Nasal cavity respiratory epithelium epithelial cell of viscerocranial mucosa (primary cell): Measurements from ENCODE around the gene HIGD2B. TPM values are rescaled to one million over a fixed set of nuclear protein-coding genes. Genes with fewer than 3 reads are reported as not detected.

Source experiments
- total RNA-seq: library from RNA; depleted of rRNA; stranded (reverse); fragments of >200 nt; gene quantifications from 2 replicates; pipeline ENCODE4 v1.2.3, GENCODE V29; 2014

HIGD2B gene, protein sequence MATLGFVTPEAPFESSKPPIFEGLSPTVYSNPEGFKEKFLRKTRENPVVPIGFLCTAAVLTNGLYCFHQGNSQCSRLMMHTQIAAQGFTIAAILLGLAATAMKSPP
- total RNA-seq, result not detected in 2 replicates

DNA sequence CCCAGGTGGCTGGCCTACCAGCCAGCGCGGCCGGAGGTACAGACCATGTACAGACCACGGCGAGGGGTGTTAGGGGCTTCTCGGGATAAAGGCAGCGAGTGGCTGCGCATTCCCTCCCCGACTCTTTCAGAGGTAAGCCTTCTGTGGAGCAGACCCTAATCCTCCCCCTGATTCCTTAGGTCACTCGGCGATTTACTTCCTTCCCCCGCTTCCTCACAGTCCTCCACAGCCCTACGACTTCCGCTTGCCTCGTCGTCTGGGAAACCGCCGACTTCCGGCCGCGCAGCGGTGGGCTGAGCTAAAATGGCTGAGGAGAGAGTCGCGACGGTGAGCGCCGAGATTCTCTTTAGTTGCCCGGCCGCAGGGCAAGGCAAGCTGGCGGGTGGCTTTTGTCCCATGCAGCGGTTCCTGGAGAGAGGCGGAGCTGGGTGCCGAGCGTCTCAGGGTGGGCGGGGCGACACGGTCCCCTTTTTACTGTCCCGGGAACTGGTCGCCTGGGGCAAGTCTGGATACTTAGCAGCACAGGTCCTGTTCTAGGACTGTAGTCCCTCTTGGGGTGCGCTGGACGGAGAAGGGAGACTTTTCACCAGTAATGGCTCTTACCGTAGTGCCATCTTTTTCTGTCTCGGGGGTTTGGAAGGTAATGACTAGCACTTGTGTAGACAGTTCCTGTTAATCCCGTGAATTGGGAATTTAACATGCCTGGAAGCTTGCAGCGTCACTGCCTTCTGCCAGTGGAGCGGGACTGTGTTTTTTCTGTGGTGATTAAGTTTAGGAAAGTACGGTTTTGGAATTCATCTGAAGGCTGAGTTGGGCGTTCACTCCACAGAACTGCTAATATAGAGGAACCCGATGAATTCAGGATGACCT is at the start of gene HIGD2B, which contains the start of gene BBS4:
HIGD2B (minus strand) TSS at position 258 of the 870 bp plus-strand sequence. CDS start 9,808 bp downstream, outside the sequence.
BBS4 (plus strand) TSS at position 283 of the 870 bp plus-strand sequence; CDS start at position 304, 21 bp downstream.

DNA sequence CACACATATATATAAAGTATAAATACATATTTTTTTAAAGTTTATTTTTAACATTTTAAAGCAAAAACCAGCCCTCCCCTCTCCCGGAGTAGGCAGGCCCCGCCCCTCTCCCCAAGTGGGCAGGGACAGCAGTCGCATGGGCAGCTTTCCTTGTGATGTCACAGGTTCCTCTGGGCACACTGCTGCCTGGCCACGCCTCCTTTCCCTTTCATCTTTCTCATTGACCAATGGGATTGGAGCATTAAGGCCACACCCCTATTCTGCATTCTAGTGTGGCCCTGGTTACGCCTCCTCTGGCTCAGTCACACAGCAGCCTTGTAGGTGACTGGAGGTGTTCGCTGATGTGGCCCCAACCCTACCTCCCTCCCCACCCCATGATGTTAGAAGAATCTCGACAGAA is 31.6 kb downstream of the HIGD2B start, which contains the start of gene GOLGA6B:
GOLGA6B (plus strand) TSS at position 301 of the 400 bp plus-strand sequence; CDS start at position 342, 41 bp downstream.

Other genes starting within 250 kb of the HIGD2B start
- 24.6 and 102 TPM in 2 replicates for gene ARIH1, start 211.9 kb downstream of the HIGD2B start, total RNA-seq
- gene GOLGA6B, start 31.5 kb downstream of the HIGD2B start, total RNA-seq, result not detected in 2 replicates
- gene BBS4, start within 50 bp of the HIGD2B start, total RNA-seq, result 10.3 and 10.9 TPM in 2 replicates
- gene ADPGK, start 97.6 kb upstream of the HIGD2B start, total RNA-seq, result 35.5 and 51.5 TPM in 2 replicates